ENCODE measurements around the gene TMTC1.

DNA sequence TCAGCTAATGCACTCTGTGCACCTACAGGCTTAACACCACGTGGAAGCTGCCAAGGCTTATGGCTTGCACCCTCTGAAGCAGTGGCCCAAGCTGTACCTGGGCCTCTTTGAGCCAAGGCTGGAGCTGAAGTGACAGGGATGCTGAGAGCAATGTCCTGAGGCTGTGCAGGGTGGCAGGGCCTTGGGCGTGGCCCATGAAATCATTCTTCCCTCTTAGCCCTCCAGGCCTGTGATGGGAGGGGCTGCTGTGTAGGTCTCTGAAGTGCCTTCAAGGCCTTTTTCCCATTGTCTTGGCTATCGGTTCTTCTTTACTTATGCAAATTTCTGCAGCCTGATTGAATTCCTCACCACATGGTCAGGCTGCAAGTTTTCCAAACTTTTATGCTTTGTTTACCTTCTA, 47.4 kb upstream of the TMTC1 start:
- no peak for TF ChIP-seq EP300 (IDR thresholded peaks at IDR 0.05; ENCODE audit: borderline replicate concordance in 1 of 2, low read depth in 1 of 2, low read length in 1 of 2)
- TF ChIP-seq YY1 (IDR thresholded peaks at IDR 0.05; ENCODE audit: low read depth), result no peak
- TF ChIP-seq RFX5 (IDR thresholded peaks at IDR 0.05; ENCODE audit: low read length), result no peak
- no peak for TF ChIP-seq RXRA (IDR thresholded peaks at IDR 0.05; ENCODE audit: borderline replicate concordance, low read depth)
- TF ChIP-seq POLR2AphosphoS5 (IDR thresholded peaks at IDR 0.05; ENCODE audit: low read depth, low read length), result no peak
- TF ChIP-seq, protein P1, sequence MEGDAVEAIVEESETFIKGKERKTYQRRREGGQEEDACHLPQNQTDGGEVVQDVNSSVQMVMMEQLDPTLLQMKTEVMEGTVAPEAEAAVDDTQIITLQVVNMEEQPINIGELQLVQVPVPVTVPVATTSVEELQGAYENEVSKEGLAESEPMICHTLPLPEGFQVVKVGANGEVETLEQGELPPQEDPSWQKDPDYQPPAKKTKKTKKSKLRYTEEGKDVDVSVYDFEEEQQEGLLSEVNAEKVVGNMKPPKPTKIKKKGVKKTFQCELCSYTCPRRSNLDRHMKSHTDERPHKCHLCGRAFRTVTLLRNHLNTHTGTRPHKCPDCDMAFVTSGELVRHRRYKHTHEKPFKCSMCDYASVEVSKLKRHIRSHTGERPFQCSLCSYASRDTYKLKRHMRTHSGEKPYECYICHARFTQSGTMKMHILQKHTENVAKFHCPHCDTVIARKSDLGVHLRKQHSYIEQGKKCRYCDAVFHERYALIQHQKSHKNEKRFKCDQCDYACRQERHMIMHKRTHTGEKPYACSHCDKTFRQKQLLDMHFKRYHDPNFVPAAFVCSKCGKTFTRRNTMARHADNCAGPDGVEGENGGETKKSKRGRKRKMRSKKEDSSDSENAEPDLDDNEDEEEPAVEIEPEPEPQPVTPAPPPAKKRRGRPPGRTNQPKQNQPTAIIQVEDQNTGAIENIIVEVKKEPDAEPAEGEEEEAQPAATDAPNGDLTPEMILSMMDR (IDR thresholded peaks at IDR 0.05), result no peak
- TF ChIP-seq, protein P2, sequence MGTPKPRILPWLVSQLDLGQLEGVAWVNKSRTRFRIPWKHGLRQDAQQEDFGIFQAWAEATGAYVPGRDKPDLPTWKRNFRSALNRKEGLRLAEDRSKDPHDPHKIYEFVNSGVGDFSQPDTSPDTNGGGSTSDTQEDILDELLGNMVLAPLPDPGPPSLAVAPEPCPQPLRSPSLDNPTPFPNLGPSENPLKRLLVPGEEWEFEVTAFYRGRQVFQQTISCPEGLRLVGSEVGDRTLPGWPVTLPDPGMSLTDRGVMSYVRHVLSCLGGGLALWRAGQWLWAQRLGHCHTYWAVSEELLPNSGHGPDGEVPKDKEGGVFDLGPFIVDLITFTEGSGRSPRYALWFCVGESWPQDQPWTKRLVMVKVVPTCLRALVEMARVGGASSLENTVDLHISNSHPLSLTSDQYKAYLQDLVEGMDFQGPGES (IDR thresholded peaks at IDR 0.05; ENCODE audit: low read depth, low read length), result no peak
- TF ChIP-seq, protein P3, sequence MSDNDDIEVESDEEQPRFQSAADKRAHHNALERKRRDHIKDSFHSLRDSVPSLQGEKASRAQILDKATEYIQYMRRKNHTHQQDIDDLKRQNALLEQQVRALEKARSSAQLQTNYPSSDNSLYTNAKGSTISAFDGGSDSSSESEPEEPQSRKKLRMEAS (IDR thresholded peaks at IDR 0.05; ENCODE audit: low read depth), result no peak
- no peak for TF ChIP-seq MEF2A (IDR thresholded peaks at IDR 0.05; ENCODE audit: borderline replicate concordance, low read depth)
- TF ChIP-seq GABPA (IDR thresholded peaks at IDR 0.05; ENCODE audit: low read depth), result no peak
- no peak for TF ChIP-seq JUND (IDR thresholded peaks at IDR 0.05)
- no peak for TF ChIP-seq ELF1 (IDR thresholded peaks at IDR 0.05)
- no peak for TF ChIP-seq RAD21 (IDR thresholded peaks at IDR 0.05; ENCODE audit: low read length)
- TF ChIP-seq CHD2 (IDR thresholded peaks at IDR 0.05; ENCODE audit: low read length, partially characterized antibody), result no peak
